HG03442 (cell line): Measurements from ENCODE around the gene CCL28.

Experiments
- ATAC-seq: cut with Tn5 transposase; IDR thresholded peaks from one replicate; pipeline ENCODE4 v1.9.1; 2021; ENCODE audit warnings: mild to moderate bottlenecking, moderate library complexity; ENCODE audit not compliant: unreplicated experiment

The CCL28 gene

DNA sequence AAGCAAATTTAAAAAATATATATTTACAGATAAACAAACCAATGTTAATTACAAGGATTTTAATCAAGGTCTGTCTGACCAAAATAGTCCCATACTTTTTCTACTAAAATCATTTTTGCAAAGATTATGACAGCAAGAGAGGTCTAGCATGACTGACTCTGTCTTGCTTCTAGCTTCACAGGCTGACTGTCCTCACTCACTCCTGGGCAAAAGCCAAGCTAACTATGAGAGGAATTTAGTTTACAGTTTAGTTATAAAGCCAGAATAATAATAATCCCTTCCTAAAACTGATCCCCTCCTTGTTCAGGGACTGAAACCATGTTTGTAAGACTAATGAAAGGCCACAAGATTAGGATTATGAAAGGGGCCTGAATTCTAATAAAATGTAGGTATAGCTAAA lies 53.5 kb downstream of the CCL28 start:
- ATAC-seq: no peak

DNA sequence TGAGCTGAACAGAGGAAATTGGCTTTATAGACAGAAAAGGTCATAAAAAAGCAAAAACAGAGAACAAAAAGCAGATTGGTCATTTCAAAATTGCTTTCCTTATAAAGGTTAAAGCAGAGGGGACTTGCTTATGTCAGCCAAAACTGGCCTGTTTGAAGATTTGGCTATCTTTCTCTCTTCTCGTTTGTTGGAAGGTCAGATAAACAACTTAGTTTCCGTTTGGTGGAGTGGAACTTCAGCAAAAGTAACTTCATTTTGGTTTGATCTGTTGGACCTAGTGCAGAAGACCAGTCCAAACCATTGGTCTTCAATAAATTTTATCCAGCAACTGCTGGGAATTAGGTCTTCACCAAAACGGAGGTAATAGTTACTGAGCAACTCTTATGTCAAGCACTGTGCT lies 53.9 kb downstream of the CCL28 start:
- no peak for ATAC-seq

DNA sequence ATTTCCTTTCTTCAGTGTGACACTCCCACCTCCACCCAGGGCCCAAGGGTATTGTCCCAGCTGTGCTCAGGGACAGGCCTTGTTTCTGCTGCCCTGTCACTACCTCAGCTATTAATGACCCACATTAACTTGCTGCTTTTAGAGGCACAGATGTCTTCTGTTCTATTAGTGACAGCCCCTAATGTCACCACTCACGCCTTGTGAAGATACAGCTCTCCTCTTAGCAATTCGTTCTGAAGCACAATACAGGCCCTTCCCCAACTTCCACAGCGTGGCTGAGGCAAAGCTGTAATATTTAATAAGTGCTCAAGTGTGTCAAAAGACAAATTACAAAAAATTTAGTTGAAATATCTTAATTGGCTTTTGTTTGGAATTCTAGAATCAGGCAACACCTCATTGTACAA lies 54.3 kb downstream of the CCL28 start:
- no peak for ATAC-seq

DNA sequence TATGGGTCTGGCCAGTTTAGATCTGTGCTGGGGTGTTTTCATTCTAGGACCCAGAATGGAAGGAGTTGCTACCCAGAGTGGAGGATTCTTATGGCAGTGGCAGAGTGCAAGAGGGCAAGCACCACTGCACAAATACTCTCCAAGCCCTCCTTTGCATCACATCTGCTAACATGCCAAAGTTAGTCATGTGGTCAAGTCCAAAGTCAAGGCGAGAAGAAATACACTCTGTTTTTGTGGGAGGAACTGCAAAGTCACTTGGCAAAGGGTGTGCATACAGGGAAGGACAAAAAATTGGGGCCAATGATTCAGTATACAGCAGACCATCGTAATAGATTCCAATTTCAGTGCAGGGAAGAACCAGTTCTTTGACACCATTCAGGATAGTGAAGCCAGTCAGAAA lies 55.1 kb downstream of the CCL28 start:
- ATAC-seq: no peak

DNA sequence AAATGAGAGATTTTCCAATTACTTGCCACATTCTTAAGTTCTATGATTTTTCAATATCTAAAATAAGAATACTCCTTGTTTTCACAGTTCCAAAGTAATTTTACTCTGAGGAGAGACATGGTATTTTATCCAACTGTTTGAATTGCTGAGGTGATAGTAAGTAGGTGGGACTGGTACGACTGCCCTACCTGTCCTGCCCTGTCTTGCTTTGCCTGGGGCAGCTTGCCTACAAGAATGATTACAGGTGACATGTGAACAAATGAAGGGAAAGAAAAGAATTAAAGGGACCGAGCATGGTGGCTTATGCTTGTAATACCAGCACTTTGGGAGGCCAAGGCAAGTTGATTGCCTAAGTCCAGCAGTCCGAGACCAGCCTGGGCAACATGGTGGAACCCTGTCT lies 57.4 kb downstream of the CCL28 start:
- ATAC-seq: no peak

DNA sequence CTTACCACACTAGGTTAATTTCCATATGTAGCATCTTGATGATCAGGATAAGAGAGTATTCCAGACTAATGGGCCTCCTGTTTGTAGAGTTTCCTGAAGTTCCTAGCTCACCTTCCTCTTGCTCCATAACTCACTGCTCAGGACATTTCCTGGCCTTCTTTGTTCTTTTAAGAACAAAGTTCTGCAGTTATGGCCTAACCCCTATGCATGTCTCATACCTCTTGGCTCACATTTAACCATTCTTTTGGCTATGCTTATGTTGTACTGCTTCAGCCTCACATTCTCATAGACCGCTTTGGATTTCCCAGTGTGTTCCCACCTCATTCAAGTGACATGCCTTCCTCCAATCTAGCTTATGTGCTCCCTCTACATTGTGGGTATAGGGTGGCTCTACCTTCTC lies 58.5 kb downstream of the CCL28 start:
- no peak for ATAC-seq

DNA sequence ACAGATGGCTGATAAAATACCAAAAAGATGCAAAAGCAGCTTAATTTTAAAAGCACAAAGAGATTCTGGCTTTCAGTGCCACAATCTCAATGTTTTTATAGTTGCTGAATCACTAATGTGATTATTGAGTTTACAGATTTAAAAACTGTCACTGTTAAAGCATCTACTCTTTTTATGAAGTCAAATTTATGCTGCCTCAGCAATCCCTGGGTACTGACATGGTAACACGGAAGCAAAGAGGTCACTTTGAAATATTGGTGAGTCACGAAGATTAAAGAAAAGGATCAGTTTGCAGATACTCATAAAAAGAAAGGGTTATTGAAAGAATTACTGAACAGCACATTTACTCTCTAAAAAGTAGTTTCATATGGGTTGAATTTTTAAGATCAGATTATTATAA lies 59.3 kb downstream of the CCL28 start:
- no peak for ATAC-seq

DNA sequence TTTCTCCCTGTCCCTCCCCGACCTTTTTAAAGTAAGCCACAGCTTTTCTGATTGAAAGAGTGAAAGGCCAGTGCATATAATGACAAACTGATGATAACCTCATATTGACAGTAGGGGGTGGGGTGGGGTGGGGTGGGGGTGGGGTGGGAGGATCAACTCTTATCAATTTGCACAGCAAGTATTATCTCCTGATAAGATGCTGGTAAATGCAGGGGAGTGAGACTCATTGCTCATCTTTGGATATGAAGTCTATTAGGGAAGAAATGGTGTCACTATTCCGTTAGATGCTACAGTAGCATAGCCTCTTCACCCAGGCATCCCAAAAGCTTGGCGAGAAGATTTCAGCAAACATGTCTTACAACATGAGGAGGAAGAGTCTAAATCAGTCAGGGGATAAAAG lies 60.1 kb downstream of the CCL28 start:
- ATAC-seq: no peak

DNA sequence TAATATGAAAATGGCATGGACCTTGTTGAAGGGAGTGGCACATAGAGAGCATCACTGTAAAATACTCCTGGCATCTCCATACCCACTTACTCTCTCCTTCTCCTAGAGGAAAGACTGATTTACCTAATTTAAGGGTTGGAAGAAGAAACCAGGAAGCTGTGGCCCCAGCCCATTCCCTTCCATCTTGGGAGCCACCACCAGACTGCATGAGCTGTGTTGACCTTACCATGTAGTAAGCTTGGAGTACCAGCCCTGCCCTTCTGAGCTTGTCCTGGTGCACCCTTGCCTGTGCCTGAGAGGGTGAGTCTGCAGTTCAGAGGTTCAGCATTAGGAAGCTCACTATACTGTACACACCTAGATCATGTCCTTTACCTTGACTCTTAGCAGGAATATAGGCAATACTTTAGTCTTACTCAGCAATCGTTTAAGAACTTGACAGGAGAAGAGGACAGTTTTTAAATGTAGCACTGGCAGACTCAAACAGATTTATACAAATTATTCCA lies 63.3 kb downstream of the CCL28 start:
- no peak for ATAC-seq

DNA sequence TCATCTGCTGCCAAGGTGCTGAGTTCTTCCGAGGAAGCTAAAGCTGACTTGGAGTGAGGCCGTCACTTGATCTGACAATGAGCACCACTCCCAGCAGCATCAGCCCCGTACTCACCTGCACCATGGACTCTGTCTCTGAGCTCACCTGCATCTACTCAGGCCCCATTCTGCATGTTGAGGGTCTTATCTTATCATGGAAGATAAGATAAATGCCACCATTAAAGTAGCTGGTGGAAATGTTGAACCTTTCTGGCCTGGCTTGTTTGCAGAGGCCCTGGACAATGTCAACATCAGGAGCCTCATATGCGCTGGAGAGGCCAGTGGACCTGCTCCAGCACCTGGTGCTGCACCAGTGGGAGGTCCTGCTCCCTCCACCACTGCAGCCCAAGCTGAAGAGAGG lies 64.0 kb downstream of the CCL28 start:
- no peak for ATAC-seq

DNA sequence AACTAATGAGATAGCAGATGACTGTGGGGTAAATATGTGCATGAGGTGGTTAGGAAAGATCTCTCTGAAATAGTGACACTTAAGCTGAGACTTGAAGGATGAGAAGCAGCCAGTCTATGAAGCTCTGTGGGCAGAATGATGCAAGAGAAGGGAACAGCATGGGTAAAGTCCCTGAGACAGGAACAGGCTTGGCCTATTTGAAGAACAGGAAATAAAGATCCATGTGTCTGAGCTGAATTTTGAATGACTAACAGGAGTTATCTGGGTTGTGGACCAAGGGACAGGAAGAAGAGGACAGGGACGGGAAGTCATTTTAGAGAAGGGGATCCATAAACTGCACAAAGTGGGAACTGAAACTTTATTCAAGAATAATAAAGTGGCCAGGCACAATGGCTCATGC lies 73.3 kb downstream of the CCL28 start:
- no peak for ATAC-seq

DNA sequence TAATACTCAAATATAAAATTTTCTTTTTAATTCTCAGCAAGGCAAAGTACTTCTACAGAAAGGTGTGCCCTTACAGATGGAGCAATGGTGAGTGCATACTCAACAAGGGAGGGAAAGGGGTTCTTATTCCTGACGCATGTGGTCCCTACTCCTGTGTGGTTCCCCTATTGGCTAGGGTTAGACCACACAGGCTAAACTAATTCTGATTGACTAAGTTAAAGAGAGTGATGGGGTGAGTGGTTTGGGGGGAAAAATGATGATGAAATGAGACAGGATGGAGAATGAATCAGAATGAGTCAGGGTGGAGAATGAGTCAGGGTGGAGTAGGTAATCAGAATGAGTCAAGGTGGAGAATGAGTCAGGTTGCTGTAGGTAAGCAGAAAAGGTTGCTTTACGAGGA lies 76.0 kb downstream of the CCL28 start:
- no peak for ATAC-seq

DNA sequence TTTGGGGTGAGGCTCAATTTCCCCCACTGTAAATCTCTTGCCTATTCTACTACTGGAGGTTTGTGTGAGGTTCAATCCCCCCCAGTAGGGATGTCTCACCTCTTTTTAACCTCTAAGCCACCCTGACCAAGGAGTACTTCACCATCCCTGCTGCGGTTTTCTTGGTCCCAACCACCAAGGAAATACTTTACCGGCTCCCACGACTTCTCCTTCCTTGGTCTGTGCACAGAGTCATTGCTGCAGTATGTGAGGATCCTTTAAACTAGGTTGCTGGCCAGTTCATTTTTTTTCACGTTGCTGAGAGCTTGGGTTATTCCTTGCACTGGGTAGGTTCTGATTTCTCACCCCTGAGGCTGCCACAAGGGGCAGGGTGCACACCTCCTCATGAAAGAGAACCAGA lies 76.5 kb downstream of the CCL28 start:
- no peak for ATAC-seq

DNA sequence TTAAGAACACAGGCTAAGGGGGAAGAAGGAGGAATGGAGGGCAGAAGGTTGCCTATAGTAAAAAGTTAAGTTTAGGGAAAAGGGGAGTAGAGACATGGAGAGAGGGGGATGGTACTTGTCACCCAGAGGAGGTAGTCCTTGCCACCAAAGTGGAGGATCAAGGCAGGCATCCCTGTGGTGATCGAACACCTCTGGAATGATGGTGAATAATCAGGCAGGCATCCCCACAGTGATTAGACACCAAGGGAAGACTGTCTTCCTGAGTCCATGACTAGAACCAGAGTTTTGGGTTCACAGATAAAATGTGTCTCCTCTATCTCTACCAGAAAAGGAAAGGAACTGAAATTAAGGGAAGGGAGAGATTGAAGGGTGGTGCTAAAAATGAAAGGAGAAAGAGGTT lies 79.8 kb downstream of the CCL28 start:
- no peak for ATAC-seq
